HG03175 (cell line): Measurements from ENCODE around the gene CRISP2.

Source experiments
- ATAC-seq: cut with Tn5 transposase; IDR thresholded peaks from one replicate; pipeline ENCODE4 v1.9.1; 2021; ENCODE audit warnings: mild to moderate bottlenecking, moderate library complexity; ENCODE audit not compliant: unreplicated experiment

CRISP2 gene

DNA sequence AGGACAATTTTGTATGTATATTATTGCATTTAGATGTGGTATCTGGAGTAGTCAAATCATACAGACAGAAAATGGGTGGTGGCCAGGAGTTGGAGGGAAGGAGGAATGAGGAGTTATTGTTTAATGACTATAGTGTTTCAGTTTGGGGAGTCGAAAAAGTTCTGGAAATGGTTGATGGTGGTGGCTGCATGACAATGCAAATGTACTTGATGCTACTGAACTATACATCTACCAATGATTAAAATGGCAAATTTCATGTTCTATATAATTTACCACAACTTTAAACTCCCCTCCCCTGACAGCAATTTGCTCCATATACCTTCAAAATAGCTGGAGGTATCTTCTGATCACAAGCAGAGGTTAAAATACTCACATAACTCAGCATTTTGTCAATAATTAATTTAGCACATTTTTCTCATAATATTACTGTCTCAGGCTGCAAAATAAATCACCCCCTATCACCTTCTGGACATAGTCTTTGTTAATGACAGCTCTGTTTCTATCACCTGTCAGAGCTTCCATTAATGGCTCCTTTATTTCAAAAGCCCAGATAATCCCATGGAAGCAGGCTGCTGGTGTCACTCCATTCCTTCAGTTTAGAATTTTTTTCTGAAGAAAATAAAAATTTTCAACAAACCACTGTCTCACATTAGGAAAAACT lies 51.0 kb downstream of the CRISP2 start:
- ATAC-seq: no peak

DNA sequence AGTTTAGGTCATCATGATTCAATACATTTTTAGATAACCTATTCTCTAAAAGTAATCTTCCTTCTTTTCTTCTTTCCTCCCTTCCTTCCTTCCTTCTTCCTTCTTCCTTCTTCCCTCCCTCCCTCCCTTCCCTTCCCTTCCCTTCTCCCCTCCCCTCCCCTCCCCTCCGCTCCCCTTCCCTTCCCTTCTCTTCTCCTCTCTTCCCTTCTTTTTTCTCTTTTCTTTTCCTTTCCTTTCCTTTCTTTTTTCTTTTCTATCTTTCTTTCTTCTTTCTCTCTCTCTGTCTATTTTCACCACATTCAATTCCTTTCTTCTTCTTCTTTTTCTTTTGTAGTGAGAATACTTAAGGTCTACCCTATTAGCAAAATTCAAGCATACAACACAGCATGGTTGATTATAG lies 59.4 kb downstream of the CRISP2 start:
- ATAC-seq: no peak

DNA sequence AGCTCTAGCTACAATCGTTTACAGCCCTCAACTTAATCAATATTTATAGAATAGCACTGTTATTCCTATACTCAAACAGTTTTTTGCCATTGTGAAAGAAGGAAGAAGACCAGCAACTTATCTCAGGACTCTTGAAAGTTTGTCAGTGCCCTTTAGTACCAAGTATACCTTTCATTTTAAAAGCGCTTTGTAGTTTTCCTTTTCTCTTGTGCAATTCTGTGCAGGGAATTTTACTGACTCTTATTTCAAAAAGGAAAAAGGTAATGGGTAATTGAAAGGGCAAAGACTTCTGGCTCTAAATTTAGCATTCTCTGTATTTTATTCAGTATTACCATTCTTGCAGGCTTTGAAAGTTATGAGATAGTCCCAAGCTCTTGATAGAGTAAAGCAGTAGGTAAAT lies 59.9 kb downstream of the CRISP2 start:
- ATAC-seq: no peak

DNA sequence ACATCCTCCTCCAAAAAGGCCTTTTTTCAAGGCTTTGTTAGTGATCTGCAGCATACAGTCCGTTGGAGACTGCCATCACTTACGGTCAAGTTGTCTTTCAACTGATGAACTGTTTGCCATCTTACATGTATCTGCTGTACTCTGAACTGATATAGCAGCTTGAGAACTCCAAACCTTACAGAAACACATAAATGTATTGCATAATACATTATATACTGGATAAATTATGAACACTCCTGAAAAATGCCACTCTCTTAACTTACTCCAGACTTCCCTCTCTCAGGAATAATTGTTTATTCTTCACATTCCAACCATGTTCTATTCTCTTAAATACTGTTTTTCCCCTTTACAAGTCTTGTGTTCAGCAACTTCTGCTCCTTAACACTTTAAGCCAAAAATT lies 62.1 kb downstream of the CRISP2 start:
- no peak for ATAC-seq

DNA sequence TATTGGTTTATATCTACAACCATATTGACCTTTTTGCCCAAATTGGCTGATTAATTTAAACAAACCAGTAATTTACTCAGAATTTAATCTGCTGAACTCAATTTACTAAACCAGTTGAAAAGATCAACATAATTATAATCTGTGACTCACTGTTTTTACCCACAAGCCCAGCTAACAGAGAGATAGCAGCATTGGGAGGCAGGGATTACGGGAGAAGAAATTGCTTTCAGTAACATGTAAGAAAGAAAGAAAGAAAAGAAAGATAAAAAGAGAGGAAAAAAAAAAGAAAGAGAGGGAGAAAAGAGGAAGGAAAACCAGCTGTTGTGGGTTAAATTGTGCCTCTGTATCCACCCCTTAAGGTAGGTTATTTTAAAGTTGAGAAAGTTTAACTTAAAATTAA lies 63.4 kb downstream of the CRISP2 start:
- no peak for ATAC-seq

DNA sequence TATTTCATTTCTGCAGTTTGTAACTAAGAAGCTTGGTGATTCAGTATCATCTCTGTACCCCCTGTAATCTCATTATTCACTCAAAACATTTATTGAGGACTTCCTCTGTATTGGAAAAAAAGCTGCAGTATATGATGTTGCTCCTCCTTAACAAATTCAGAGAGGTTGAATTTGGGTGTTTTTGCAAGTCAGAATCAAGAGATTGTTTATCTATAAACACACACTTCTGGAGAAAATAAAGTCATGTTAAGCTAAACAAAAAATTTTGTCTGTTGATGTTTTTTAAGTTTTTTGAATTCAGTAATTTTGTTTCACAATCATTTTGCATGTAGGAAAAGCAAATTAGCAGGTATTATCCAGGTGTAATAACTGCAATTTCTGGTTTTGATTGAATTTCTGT lies 65.3 kb downstream of the CRISP2 start:
- ATAC-seq: no peak

DNA sequence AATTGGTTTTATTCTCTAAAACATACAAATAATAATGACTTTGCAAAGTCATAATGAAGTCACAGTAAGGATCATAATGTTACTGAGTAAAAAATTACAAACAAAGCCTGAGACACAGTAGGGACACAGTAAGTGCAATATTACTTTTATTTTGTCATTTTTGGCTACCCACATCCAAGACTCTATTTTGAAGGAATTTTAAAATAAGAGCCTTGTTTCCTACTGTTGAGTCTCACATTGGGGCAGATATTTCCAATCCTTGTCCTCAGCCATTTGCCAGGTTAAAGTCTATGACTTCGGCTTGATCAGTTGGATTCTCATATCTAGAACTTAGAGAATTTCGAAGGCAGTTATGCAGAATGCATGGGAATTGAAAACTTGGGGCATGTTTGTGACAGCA lies 65.9 kb downstream of the CRISP2 start:
- no peak for ATAC-seq

DNA sequence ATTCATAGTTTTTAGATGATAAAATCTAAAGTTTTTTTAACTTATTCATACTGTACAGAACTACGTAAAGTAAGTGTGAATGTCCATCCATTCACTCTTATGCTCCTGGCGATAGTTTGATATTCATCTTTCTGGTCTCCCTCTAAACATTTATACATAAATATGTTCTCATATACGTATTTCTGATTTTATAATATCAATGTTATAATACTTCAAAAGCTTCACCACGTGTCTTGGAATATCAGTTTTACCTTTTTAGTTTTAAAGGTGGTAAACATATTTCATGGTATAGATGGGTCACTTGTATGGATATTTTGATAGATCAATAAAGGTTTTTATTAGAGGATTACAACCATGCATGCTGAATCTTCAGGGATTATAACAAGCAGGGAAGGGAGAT lies 66.4 kb downstream of the CRISP2 start:
- ATAC-seq: no peak

DNA sequence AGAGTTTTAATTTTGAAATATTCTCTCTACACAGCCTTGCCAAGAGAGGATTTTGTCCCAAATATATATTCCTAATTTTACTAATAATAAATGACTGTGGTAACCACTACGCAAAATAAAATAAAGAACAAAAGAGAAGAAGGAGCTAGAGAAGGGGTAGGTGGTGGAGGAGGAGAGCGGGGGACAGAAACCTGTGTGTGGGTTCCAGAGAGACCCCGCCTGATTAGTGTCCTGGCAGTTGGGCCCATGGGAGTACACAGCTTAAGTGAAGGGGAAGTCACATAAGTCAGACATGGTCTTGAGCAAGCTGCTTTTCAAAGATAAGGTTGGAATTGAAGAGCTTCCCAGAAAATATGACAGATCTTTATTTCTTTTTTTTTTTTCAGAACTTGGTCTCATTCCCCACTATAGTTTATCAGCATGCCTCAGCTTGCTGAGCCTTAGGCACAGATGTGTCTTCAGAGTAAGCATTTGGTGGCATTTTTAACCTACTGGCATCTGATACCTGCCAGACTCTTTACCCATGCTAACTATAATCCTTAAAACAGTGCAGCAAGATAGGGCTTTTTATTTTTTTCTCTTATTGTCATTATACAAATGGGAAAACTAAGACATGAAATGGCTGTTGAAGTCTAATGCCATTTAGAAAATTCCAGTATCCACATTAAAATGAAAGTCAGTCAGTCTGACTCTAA lies 67.1 kb downstream of the CRISP2 start:
- ATAC-seq: no peak

DNA sequence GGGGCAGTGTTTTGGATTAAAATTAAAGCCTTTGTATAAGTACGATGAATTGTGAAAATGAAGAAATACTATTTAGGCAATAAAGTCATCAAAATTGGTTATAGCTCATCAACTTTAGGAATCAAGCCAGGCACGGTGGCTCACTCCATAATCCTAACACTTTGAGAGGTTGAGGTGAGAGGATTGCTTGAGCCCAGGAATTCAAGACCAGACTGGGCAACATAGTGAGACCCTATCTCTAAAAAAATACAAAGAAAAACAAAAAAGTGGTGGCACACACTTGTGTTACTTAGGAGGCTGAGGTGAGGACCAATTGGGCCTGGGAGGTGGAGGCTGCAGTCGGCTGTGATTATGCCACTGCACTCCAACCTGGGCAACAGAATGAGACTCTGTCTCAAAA lies 68.2 kb downstream of the CRISP2 start:
- no peak for ATAC-seq
